GM23338 (cell line): ENCODE data around the gene RDH5. TPM values are rescaled to one million over a fixed set of nuclear protein-coding genes. Genes with fewer than 3 reads are reported as not detected.

Experiments
- ATAC-seq: fragments of 200-7000 bp; cut with Tn5 transposase; 3 replicates; pipeline ENCODE4 v1.9.1; 2020
- DNase-seq: peaks from one replicate; pipeline ENCODE4 v3.0.0-alpha.2; 2015; ENCODE audit warnings: low spot score
- H2AFZ ChIP-seq: fragments of 200-600 bp; sonication (generic); 2 replicates; pipeline ENCODE4 v1.8.0; 2016; ENCODE audit warnings: antibody characterized with exemption, mild to moderate bottlenecking, moderate library complexity
- H3F3A ChIP-seq: fragments of 200-600 bp; sonication (generic); replicated peaks from 2 replicates; pipeline ENCODE4 v1.8.0; 2017; ENCODE audit warnings: antibody characterized with exemption, mixed run types, low read depth
- H3K27ac ChIP-seq: fragments of 200-600 bp; sonication (generic); 2 replicates; pipeline ENCODE4 v1.6.1; 2016; ENCODE audit warnings: low read depth
- H3K27me3 ChIP-seq: fragments of 200-600 bp; sonication (generic); 2 replicates; pipeline ENCODE4 v1.8.0; 2016; ENCODE audit warnings: mild to moderate bottlenecking, mixed run types, moderate library complexity; ENCODE audit not compliant: insufficient read depth
- H3K36me3 ChIP-seq: fragments of 200-600 bp; sonication (generic); 2 replicates; pipeline ENCODE4 v1.8.0; 2016; ENCODE audit warnings: mild to moderate bottlenecking; ENCODE audit not compliant: insufficient read depth
- H3K4me1 ChIP-seq: fragments of 200-600 bp; sonication (generic); 2 replicates; pipeline ENCODE4 v1.8.0; 2016; ENCODE audit warnings: mild to moderate bottlenecking, moderate library complexity; ENCODE audit not compliant: insufficient read depth
- H3K4me2 ChIP-seq: fragments of 200-600 bp; sonication (generic); 2 replicates; pipeline ENCODE4 v1.7.1; 2017; ENCODE audit warnings: mixed run types
- H3K4me3 ChIP-seq: fragments of 200-600 bp; sonication (generic); 2 replicates; pipeline ENCODE4 v1.6.1; 2016; ENCODE audit warnings: mixed run types
- H3K79me2 ChIP-seq: fragments of 200-600 bp; sonication (generic); replicated peaks from 2 replicates; pipeline ENCODE4 v1.8.0; 2017; ENCODE audit warnings: mild to moderate bottlenecking; ENCODE audit not compliant: insufficient read depth
- H3K9me2 ChIP-seq: fragments of 200-600 bp; sonication (generic); 2 replicates; pipeline ENCODE4 v1.8.0; 2017; ENCODE audit not compliant: insufficient read depth
- H4K20me1 ChIP-seq: fragments of 200-600 bp; sonication (generic); replicated peaks from 2 replicates; pipeline ENCODE4 v1.8.0; 2017; ENCODE audit warnings: mild to moderate bottlenecking; ENCODE audit not compliant: insufficient read depth
- H3K27ac Mint-ChIP-seq: 2 replicates; pipeline ENCODE4 v1.8.0; 2020; ENCODE audit warnings: inconsistent platforms, mild to moderate bottlenecking, moderate library complexity, mixed read lengths
- H3K27me3 Mint-ChIP-seq: 3 replicates; pipeline ENCODE4 v1.8.0; 2022; ENCODE audit warnings: low read depth, mild to moderate bottlenecking, moderate library complexity, mixed read lengths, inconsistent platforms; ENCODE audit not compliant: insufficient read depth, poor library complexity
- H3K36me3 Mint-ChIP-seq: 3 replicates; pipeline ENCODE4 v1.8.0; 2021; ENCODE audit warnings: low read depth, mild to moderate bottlenecking, inconsistent platforms, moderate library complexity, mixed read lengths
- H3K4me1 Mint-ChIP-seq: 3 replicates; pipeline ENCODE4 v1.8.0; 2020; ENCODE audit warnings: mild to moderate bottlenecking, inconsistent platforms, mixed read lengths
- H3K4me3 Mint-ChIP-seq: 3 replicates; pipeline ENCODE4 v1.8.0; 2021; ENCODE audit warnings: moderate library complexity, mild to moderate bottlenecking, inconsistent platforms, mixed read lengths
- H3K9me3 Mint-ChIP-seq: 3 replicates; pipeline ENCODE4 v1.8.0; 2020; ENCODE audit warnings: moderate library complexity, mild to moderate bottlenecking, inconsistent platforms, mixed read lengths
- CREB1 ChIP-seq: fragments of 250-450 bp; sonication (Bioruptor Pico); IDR thresholded peaks from 2 replicates; pipeline ENCODE4 v1.5.0; 2020; ENCODE audit warnings: low read depth, mild to moderate bottlenecking, moderate library complexity
- EZH2 ChIP-seq: fragments of 200-600 bp; sonication (generic); IDR thresholded peaks from one replicate; pipeline ENCODE4 v1.8.0; 2017; ENCODE audit warnings: antibody characterized with exemption, mild to moderate bottlenecking, low read depth; ENCODE audit not compliant: unreplicated experiment
- EZH2phosphoT487 ChIP-seq: fragments of 200-600 bp; sonication (generic); IDR thresholded peaks from one replicate; pipeline ENCODE4 v1.8.1; 2018; ENCODE audit warnings: antibody characterized with exemption; ENCODE audit not compliant: unreplicated experiment
- JUNB ChIP-seq: IDR thresholded peaks from one replicate; pipeline ENCODE4 v1.6.1; 2016; ENCODE audit warnings: antibody characterized with exemption; ENCODE audit not compliant: unreplicated experiment
- NANOG ChIP-seq: IDR thresholded peaks from 2 replicates; pipeline ENCODE4 v1.6.1; 2016; ENCODE audit warnings: antibody characterized with exemption, borderline replicate concordance
- POLR2AphosphoS5 ChIP-seq: IDR thresholded peaks from 2 replicates; pipeline ENCODE4 v1.6.1; 2016; ENCODE audit warnings: antibody characterized with exemption, low read depth
- STAT1 ChIP-seq: IDR thresholded peaks from one replicate; pipeline ENCODE4 v1.6.1; 2016; ENCODE audit warnings: antibody characterized with exemption; ENCODE audit not compliant: unreplicated experiment
- ZNF114 ChIP-seq: fragments of 250-450 bp; sonication (Bioruptor Pico); IDR thresholded peaks from 2 replicates; pipeline ENCODE4 v1.5.0; 2020; ENCODE audit warnings: mild to moderate bottlenecking, moderate library complexity
- ZNF331 ChIP-seq: fragments of 250-450 bp; sonication (Bioruptor Pico); IDR thresholded peaks from 2 replicates; pipeline ENCODE4 v1.5.0; 2020; ENCODE audit warnings: low read depth, mild to moderate bottlenecking, moderate library complexity
- polyA plus RNA-seq: library from polyadenylated mRNA; unstranded; fragments of >200 nt; fragmentation: Nextera tagmentation; extraction: Ambion mirVana; gene quantifications from 2 replicates; pipeline ENCODE4 v1.2.1, GENCODE V29; 2016
- total RNA-seq: library from RNA; depleted of rRNA; stranded (reverse); fragments of >200 nt; shearing (Covaris generic); gene quantifications from 2 replicates; pipeline ENCODE4 v1.2.3, GENCODE V29; 2014
- TF ChIP-seq, protein P1 (sequence below): IDR thresholded peaks from 2 replicates; pipeline ENCODE4 v1.6.1; 2016; ENCODE audit warnings: antibody characterized with exemption
- TF ChIP-seq, protein P2 (sequence below): fragments of 250-450 bp; sonication (Bioruptor Pico); IDR thresholded peaks from 2 replicates; pipeline ENCODE4 v1.5.0; 2020; ENCODE audit warnings: mild to moderate bottlenecking, moderate library complexity
- TF ChIP-seq, protein P3 (sequence below): IDR thresholded peaks from one replicate; pipeline ENCODE4 v1.6.1; 2018; ENCODE audit warnings: antibody characterized with exemption; ENCODE audit not compliant: unreplicated experiment
- TF ChIP-seq, protein P4 (sequence below), 2 experiments: fragments of 200-600 bp in 1 of 2; sonication (generic) in 1 of 2; conservative IDR thresholded peaks; 2 replicates each; pipeline versions ENCODE4 v1.5.1 to v1.6.1; 2016 to 2017; ENCODE audit warnings: antibody characterized with exemption in 2 of 2, low read depth in 2 of 2, mild to moderate bottlenecking in 2 of 2, moderate library complexity in 1 of 2

The RDH5 gene
- total and polyA plus RNA-seq, 2 experiments from 2014 or later, result 3.9 to 7.5 TPM

DNA sequence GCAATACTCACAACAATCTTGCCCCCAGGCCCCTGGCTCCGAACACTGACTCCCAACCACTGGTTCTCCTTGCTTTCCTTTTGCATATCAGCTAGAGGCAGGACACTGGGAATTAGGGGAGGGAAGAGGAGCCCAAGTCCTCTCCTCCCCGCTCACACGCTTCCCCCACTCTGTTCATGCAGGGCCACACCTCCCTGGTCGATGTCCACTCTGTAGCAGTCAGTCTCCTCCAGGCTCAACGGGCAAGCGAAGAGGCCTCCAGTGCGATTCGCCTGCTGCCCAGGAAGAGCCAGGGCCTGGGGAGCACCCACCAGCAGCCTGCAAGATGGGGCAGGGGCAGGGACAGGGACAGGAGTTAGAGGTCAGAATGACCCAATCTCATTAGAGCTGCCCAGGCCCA is 17.3 kb upstream of the RDH5 start:
- H3K4me3 Mint-ChIP-seq, result no peak overlapping the region
- H3K27ac Mint-ChIP-seq, result peak overlapping the region; percentile 44; the same call in 1 of the 2 replicates
- H3K27me3 Mint-ChIP-seq, result peaks cover 14% of the 10 kb centered on the region

More for the DNA sequence above, 17.3 kb upstream of the RDH5 start:
- no peaks in the 10 kb centered on the region for H3K36me3 ChIP-seq
- H3K4me2 ChIP-seq, result no peak overlapping the region
- no peak overlapping the region for H2AFZ ChIP-seq
- TF ChIP-seq, protein P1, sequence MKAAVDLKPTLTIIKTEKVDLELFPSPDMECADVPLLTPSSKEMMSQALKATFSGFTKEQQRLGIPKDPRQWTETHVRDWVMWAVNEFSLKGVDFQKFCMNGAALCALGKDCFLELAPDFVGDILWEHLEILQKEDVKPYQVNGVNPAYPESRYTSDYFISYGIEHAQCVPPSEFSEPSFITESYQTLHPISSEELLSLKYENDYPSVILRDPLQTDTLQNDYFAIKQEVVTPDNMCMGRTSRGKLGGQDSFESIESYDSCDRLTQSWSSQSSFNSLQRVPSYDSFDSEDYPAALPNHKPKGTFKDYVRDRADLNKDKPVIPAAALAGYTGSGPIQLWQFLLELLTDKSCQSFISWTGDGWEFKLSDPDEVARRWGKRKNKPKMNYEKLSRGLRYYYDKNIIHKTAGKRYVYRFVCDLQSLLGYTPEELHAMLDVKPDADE, result no peak
- TF ChIP-seq ZNF331 (CRISPR knock-in tag), result no peak
- no peak for TF ChIP-seq POLR2AphosphoS5
- TF ChIP-seq, protein P2, sequence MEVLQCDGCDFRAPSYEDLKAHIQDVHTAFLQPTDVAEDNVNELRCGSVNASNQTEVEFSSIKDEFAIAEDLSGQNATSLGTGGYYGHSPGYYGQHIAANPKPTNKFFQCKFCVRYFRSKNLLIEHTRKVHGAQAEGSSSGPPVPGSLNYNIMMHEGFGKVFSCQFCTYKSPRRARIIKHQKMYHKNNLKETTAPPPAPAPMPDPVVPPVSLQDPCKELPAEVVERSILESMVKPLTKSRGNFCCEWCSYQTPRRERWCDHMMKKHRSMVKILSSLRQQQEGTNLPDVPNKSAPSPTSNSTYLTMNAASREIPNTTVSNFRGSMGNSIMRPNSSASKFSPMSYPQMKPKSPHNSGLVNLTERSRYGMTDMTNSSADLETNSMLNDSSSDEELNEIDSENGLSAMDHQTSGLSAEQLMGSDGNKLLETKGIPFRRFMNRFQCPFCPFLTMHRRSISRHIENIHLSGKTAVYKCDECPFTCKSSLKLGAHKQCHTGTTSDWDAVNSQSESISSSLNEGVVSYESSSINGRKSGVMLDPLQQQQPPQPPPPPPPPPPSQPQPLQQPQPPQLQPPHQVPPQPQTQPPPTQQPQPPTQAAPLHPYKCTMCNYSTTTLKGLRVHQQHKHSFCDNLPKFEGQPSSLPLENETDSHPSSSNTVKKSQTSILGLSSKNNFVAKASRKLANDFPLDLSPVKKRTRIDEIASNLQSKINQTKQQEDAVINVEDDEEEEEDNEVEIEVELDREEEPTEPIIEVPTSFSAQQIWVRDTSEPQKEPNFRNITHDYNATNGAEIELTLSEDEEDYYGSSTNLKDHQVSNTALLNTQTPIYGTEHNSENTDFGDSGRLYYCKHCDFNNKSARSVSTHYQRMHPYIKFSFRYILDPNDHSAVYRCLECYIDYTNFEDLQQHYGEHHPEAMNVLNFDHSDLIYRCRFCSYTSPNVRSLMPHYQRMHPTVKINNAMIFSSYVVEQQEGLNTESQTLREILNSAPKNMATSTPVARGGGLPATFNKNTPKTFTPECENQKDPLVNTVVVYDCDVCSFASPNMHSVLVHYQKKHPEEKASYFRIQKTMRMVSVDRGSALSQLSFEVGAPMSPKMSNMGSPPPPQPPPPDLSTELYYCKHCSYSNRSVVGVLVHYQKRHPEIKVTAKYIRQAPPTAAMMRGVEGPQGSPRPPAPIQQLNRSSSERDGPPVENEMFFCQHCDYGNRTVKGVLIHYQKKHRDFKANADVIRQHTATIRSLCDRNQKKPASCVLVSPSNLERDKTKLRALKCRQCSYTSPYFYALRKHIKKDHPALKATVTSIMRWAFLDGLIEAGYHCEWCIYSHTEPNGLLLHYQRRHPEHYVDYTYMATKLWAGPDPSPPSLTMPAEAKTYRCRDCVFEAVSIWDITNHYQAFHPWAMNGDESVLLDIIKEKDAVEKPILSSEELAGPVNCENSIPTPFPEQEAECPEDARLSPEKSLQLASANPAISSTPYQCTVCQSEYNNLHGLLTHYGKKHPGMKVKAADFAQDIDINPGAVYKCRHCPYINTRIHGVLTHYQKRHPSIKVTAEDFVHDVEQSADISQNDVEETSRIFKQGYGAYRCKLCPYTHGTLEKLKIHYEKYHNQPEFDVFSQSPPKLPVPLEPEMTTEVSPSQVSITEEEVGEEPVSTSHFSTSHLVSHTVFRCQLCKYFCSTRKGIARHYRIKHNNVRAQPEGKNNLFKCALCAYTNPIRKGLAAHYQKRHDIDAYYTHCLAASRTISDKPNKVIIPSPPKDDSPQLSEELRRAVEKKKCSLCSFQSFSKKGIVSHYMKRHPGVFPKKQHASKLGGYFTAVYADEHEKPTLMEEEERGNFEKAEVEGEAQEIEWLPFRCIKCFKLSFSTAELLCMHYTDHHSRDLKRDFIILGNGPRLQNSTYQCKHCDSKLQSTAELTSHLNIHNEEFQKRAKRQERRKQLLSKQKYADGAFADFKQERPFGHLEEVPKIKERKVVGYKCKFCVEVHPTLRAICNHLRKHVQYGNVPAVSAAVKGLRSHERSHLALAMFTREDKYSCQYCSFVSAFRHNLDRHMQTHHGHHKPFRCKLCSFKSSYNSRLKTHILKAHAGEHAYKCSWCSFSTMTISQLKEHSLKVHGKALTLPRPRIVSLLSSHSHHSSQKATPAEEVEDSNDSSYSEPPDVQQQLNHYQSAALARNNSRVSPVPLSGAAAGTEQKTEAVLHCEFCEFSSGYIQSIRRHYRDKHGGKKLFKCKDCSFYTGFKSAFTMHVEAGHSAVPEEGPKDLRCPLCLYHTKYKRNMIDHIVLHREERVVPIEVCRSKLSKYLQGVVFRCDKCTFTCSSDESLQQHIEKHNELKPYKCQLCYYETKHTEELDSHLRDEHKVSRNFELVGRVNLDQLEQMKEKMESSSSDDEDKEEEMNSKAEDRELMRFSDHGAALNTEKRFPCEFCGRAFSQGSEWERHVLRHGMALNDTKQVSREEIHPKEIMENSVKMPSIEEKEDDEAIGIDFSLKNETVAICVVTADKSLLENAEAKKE (CRISPR knock-in tag), result no peak
- TF ChIP-seq, protein P3, sequence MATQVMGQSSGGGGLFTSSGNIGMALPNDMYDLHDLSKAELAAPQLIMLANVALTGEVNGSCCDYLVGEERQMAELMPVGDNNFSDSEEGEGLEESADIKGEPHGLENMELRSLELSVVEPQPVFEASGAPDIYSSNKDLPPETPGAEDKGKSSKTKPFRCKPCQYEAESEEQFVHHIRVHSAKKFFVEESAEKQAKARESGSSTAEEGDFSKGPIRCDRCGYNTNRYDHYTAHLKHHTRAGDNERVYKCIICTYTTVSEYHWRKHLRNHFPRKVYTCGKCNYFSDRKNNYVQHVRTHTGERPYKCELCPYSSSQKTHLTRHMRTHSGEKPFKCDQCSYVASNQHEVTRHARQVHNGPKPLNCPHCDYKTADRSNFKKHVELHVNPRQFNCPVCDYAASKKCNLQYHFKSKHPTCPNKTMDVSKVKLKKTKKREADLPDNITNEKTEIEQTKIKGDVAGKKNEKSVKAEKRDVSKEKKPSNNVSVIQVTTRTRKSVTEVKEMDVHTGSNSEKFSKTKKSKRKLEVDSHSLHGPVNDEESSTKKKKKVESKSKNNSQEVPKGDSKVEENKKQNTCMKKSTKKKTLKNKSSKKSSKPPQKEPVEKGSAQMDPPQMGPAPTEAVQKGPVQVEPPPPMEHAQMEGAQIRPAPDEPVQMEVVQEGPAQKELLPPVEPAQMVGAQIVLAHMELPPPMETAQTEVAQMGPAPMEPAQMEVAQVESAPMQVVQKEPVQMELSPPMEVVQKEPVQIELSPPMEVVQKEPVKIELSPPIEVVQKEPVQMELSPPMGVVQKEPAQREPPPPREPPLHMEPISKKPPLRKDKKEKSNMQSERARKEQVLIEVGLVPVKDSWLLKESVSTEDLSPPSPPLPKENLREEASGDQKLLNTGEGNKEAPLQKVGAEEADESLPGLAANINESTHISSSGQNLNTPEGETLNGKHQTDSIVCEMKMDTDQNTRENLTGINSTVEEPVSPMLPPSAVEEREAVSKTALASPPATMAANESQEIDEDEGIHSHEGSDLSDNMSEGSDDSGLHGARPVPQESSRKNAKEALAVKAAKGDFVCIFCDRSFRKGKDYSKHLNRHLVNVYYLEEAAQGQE, result no peak
- no peak for TF ChIP-seq JUNB
- TF ChIP-seq, protein P4, sequence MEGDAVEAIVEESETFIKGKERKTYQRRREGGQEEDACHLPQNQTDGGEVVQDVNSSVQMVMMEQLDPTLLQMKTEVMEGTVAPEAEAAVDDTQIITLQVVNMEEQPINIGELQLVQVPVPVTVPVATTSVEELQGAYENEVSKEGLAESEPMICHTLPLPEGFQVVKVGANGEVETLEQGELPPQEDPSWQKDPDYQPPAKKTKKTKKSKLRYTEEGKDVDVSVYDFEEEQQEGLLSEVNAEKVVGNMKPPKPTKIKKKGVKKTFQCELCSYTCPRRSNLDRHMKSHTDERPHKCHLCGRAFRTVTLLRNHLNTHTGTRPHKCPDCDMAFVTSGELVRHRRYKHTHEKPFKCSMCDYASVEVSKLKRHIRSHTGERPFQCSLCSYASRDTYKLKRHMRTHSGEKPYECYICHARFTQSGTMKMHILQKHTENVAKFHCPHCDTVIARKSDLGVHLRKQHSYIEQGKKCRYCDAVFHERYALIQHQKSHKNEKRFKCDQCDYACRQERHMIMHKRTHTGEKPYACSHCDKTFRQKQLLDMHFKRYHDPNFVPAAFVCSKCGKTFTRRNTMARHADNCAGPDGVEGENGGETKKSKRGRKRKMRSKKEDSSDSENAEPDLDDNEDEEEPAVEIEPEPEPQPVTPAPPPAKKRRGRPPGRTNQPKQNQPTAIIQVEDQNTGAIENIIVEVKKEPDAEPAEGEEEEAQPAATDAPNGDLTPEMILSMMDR (conservative IDR thresholded peaks at IDR 0.05; ENCODE audit: low read depth in 2 of 2), result no peak
- TF ChIP-seq ZNF114 (CRISPR knock-in tag), result no peak
- no peak for TF ChIP-seq NANOG
- no peak for TF ChIP-seq CREB1 (CRISPR knock-in tag)
- no peak for TF ChIP-seq EZH2
- no peak for TF ChIP-seq EZH2phosphoT487
- TF ChIP-seq STAT1, result no peak
- Mint-ChIP-seq H3K36me3 (peaks cover 7% of the 10 kb centered on the region; the same call in 1 of the 3 replicates), H3K4me1 (peaks cover 25% of the 10 kb centered on the region), H3K9me3 (no peaks in the 10 kb centered on the region)
- H3K4me1 ChIP-seq, result peaks cover 16% of the 10 kb centered on the region
- H3K9me2 ChIP-seq, result no peaks in the 10 kb centered on the region
- H3K27ac ChIP-seq, result no peak overlapping the region
- H4K20me1 ChIP-seq, result peaks cover 3% of the 10 kb centered on the region; the same call in 1 of the 2 replicates
- peaks cover 28% of the 10 kb centered on the region for H3K79me2 ChIP-seq
- H3K27me3 ChIP-seq, result peaks cover 7% of the 10 kb centered on the region; the same call in 1 of the 2 replicates
- no peak for DNase-seq
- no peak for ATAC-seq
- H3K4me3 ChIP-seq, result no peak overlapping the region
- H3F3A ChIP-seq, result peaks cover 5% of the 10 kb centered on the region; the same call in 1 of the 2 replicates
